Right lobe of liver (tissue), 4 donors: Measurements from ENCODE around the gene ST6GALNAC6.

Source experiments
- POLR2A ChIP-seq: fragments of 450-650 bp; IDR thresholded peaks from one replicate; pipeline ENCODE4 v1.6.1; 2017; ENCODE audit warnings: antibody characterized with exemption, mild to moderate bottlenecking
- TF ChIP-seq, protein P1 (sequence below), 4 donors: fragments of 200-600 bp in 3 of 4; fragments of 450-650 bp in 1 of 4; IDR thresholded peaks; one replicate each; pipeline versions ENCODE4 v1.5.1 to v1.8.0; 2016 to 2022; ENCODE audit warnings: antibody characterized with exemption in 4 of 4, mild to moderate bottlenecking in 2 of 4
- donor health status: DM: no; HTN: no; CAD: no.
- donor health status: DM: no; HTN: no; CAD: no.
- donor health status: DM: no; HTN: yes; CAD: no.

DNA sequence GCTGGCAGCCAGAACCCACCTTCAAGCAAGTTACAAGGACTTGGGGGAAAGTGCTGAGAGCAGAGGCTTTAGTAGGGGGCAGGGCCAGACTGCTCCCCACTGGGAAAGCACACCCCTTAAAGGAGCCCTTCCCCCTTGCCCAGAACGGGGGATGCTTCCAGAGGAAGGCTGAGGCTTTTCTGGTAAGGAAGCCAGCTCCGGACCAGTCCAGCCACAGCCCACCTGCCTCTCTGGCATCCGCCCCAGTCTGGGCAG is 42.5 kb upstream of the ST6GALNAC6 start:
- TF ChIP-seq, protein P1, sequence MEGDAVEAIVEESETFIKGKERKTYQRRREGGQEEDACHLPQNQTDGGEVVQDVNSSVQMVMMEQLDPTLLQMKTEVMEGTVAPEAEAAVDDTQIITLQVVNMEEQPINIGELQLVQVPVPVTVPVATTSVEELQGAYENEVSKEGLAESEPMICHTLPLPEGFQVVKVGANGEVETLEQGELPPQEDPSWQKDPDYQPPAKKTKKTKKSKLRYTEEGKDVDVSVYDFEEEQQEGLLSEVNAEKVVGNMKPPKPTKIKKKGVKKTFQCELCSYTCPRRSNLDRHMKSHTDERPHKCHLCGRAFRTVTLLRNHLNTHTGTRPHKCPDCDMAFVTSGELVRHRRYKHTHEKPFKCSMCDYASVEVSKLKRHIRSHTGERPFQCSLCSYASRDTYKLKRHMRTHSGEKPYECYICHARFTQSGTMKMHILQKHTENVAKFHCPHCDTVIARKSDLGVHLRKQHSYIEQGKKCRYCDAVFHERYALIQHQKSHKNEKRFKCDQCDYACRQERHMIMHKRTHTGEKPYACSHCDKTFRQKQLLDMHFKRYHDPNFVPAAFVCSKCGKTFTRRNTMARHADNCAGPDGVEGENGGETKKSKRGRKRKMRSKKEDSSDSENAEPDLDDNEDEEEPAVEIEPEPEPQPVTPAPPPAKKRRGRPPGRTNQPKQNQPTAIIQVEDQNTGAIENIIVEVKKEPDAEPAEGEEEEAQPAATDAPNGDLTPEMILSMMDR (IDR thresholded peaks at IDR 0.05), result no peak
- no peak for TF ChIP-seq POLR2A
